ENCODE data around the gene ASCL1.

ASCL1 gene

DNA sequence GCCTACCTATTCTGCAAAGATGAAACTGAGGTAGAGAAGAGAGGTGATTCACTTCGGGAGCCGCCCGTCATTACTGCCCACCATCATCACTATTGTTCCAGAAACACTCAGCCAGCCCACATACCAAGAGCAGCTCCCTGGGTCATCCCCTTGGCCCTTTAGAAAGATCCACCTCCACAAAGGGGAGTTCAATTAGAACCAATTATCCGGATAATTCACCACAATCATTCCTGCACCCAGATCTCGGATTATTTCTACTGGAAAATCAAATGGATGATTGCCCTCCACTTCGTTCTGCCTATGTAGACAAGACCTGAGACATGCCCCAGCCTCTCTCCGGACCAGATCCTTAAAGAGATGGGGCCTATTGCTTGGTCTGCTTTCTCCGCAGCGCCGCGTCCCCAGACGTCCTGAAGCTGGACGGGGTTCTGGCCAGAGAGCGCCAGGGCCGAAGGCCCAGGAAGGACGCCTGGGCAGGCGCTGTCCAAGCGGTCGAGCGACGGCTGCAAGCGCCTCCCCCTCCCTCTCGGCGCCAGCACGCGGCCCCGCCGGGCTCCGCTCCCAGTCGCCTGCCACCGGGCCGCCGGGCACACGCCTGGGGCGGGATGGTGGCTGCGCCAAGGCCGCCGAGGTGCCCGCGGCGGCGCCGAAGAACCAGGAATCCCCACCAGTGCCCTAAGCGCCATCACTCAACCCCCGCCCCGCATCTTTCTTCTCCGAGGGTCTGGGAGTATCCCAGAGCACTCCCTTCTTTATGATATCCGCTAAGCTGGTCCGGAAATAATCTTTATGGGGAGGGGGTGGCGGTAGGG is 1.3 kb upstream of the ASCL1 start:
- TF ChIP-seq TCF12 (IDR thresholded peaks at IDR 0.05; ENCODE audit: low read depth) (no peak), CEBPB (IDR thresholded peaks at IDR 0.05) (no peak), EGR1 (IDR thresholded peaks at IDR 0.05) (no peak)

DNA sequence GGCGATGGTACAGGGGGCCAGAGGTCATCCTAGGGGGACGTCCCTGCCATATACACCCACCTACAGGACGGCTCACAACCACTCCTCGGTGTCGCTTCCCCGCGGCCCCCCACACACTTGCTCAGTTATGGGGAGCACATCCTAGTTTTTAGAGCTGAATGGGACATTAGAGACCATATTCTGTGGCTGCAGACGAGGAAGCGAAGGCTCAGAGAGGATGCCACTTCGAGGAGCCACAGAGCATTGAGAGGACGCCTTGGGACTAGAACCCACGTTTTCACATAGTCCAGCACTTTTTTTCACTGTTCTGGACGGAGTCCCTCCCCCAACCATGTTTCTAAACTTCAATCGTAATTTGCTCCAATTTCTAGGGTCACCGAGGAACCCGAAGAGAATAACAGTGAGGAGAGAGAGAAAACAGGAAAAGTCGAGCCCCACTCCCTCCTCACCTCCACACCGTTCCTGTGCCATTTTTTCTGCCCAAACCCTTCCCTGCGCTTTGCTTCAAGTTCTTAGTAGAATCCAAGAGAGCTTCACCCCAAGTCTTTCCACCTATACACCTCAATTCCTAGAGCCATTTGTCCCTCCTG is 641 bp upstream of the ASCL1 start:
- TF ChIP-seq CEBPB (IDR thresholded peaks at IDR 0.05) = no peak
- TF ChIP-seq, protein P1, sequence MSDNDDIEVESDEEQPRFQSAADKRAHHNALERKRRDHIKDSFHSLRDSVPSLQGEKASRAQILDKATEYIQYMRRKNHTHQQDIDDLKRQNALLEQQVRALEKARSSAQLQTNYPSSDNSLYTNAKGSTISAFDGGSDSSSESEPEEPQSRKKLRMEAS (IDR thresholded peaks at IDR 0.05) = no peak
- TF ChIP-seq, protein P2, sequence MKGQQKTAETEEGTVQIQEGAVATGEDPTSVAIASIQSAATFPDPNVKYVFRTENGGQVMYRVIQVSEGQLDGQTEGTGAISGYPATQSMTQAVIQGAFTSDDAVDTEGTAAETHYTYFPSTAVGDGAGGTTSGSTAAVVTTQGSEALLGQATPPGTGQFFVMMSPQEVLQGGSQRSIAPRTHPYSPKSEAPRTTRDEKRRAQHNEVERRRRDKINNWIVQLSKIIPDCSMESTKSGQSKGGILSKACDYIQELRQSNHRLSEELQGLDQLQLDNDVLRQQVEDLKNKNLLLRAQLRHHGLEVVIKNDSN (IDR thresholded peaks at IDR 0.05) = no peak
- no peak for TF ChIP-seq TEAD4 (IDR thresholded peaks at IDR 0.05)
- TF ChIP-seq EP300 (IDR thresholded peaks at IDR 0.05; ENCODE audit: borderline replicate concordance) = no peak
- no peak for TF ChIP-seq TAF1 (IDR thresholded peaks at IDR 0.05; ENCODE audit: low read depth)
- TF ChIP-seq, protein P3, sequence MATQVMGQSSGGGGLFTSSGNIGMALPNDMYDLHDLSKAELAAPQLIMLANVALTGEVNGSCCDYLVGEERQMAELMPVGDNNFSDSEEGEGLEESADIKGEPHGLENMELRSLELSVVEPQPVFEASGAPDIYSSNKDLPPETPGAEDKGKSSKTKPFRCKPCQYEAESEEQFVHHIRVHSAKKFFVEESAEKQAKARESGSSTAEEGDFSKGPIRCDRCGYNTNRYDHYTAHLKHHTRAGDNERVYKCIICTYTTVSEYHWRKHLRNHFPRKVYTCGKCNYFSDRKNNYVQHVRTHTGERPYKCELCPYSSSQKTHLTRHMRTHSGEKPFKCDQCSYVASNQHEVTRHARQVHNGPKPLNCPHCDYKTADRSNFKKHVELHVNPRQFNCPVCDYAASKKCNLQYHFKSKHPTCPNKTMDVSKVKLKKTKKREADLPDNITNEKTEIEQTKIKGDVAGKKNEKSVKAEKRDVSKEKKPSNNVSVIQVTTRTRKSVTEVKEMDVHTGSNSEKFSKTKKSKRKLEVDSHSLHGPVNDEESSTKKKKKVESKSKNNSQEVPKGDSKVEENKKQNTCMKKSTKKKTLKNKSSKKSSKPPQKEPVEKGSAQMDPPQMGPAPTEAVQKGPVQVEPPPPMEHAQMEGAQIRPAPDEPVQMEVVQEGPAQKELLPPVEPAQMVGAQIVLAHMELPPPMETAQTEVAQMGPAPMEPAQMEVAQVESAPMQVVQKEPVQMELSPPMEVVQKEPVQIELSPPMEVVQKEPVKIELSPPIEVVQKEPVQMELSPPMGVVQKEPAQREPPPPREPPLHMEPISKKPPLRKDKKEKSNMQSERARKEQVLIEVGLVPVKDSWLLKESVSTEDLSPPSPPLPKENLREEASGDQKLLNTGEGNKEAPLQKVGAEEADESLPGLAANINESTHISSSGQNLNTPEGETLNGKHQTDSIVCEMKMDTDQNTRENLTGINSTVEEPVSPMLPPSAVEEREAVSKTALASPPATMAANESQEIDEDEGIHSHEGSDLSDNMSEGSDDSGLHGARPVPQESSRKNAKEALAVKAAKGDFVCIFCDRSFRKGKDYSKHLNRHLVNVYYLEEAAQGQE (IDR thresholded peaks at IDR 0.05; ENCODE audit: low read depth) = no peak
- no peak for TF ChIP-seq ZBTB7A (IDR thresholded peaks at IDR 0.05; ENCODE audit: low read depth)
- TF ChIP-seq CREB1 (IDR thresholded peaks at IDR 0.05; ENCODE audit: low read depth) = no peak
- no peak for TF ChIP-seq TCF12 (IDR thresholded peaks at IDR 0.05; ENCODE audit: low read depth)
- no peak for TF ChIP-seq YY1 (IDR thresholded peaks at IDR 0.05; ENCODE audit: low read depth)

DNA sequence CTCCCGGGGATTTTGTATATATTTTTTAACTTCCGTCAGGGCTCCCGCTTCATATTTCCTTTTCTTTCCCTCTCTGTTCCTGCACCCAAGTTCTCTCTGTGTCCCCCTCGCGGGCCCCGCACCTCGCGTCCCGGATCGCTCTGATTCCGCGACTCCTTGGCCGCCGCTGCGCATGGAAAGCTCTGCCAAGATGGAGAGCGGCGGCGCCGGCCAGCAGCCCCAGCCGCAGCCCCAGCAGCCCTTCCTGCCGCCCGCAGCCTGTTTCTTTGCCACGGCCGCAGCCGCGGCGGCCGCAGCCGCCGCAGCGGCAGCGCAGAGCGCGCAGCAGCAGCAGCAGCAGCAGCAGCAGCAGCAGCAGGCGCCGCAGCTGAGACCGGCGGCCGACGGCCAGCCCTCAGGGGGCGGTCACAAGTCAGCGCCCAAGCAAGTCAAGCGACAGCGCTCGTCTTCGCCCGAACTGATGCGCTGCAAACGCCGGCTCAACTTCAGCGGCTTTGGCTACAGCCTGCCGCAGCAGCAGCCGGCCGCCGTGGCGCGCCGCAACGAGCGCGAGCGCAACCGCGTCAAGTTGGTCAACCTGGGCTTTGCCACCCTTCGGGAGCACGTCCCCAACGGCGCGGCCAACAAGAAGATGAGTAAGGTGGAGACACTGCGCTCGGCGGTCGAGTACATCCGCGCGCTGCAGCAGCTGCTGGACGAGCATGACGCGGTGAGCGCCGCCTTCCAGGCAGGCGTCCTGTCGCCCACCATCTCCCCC is 777 bp downstream of the ASCL1 start:
- TF ChIP-seq TAF1 (IDR thresholded peaks at IDR 0.05; ENCODE audit: low read depth) (no peak), ZBTB7A (IDR thresholded peaks at IDR 0.05; ENCODE audit: low read depth) (no peak), CREB1 (IDR thresholded peaks at IDR 0.05; ENCODE audit: low read depth) (no peak), EGR1 (IDR thresholded peaks at IDR 0.05) (no peak), NFIC (IDR thresholded peaks at IDR 0.05) (no peak), EP300 (IDR thresholded peaks at IDR 0.05; ENCODE audit: borderline replicate concordance) (no peak), TEAD4 (IDR thresholded peaks at IDR 0.05) (no peak), RAD21 (IDR thresholded peaks at IDR 0.05; ENCODE audit: low read depth) (no peak), TCF12 (IDR thresholded peaks at IDR 0.05; ENCODE audit: low read depth) (no peak), CEBPB (IDR thresholded peaks at IDR 0.05) (no peak), FOXM1 (IDR thresholded peaks at IDR 0.05; ENCODE audit: borderline replicate concordance, low read depth) (no peak)
- TF ChIP-seq, protein P3 (IDR thresholded peaks at IDR 0.05; ENCODE audit: low read depth) = no peak
- TF ChIP-seq, protein P1 (IDR thresholded peaks at IDR 0.05) = no peak

DNA sequence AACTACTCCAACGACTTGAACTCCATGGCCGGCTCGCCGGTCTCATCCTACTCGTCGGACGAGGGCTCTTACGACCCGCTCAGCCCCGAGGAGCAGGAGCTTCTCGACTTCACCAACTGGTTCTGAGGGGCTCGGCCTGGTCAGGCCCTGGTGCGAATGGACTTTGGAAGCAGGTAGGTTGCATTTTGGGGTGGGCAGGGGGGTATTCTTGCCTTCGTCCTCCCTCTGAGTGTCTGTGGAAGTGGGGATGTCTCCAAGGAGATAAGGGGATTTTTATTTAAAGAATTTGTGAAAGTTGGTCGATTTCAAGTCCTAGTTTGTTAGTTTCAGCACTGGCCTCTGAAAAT is 1.3 kb downstream of the ASCL1 start:
- TF ChIP-seq, protein P2 (IDR thresholded peaks at IDR 0.05) = no peak
- TF ChIP-seq TEAD4 (IDR thresholded peaks at IDR 0.05) (no peak), TAF1 (IDR thresholded peaks at IDR 0.05; ENCODE audit: low read depth) (no peak), EGR1 (IDR thresholded peaks at IDR 0.05) (no peak), NFIC (IDR thresholded peaks at IDR 0.05) (no peak), EP300 (IDR thresholded peaks at IDR 0.05; ENCODE audit: borderline replicate concordance) (no peak), FOXM1 (IDR thresholded peaks at IDR 0.05; ENCODE audit: borderline replicate concordance, low read depth) (no peak), YY1 (IDR thresholded peaks at IDR 0.05; ENCODE audit: low read depth) (no peak), CREB1 (IDR thresholded peaks at IDR 0.05; ENCODE audit: low read depth) (no peak), RAD21 (IDR thresholded peaks at IDR 0.05; ENCODE audit: low read depth) (no peak), TCF12 (IDR thresholded peaks at IDR 0.05; ENCODE audit: low read depth) (no peak), ZBTB7A (IDR thresholded peaks at IDR 0.05; ENCODE audit: low read depth) (no peak)
- TF ChIP-seq, protein P1 (IDR thresholded peaks at IDR 0.05) = no peak
- TF ChIP-seq, protein P3 (IDR thresholded peaks at IDR 0.05; ENCODE audit: low read depth) = no peak
